Cardiac septum (tissue), 1 donor: ENCODE data around the gene FTL. TPM values are rescaled to one million over a fixed set of nuclear protein-coding genes. Genes with fewer than 3 reads are reported as not detected.
A peak's percentile ranks its signal among the peaks of the same experiment; 100 is the strongest.

ENCODE experiments used
- DNase-seq: peaks from one replicate; pipeline ENCODE4 v3.0.0-alpha.2; 2020; ENCODE audit warnings: low spot score
- intact Hi-C: fragments of 100-400 bp; cut with DNase I; formaldehyde crosslinking; loops from one replicate; pipeline ENCODE4 v1.14.0; 2022
- total RNA-seq: library from RNA; stranded (reverse); fragmentation: NEBNext Ultra II Directional; extraction: Animal tissue kit (Norgen Biotek cat#: 25700); gene quantifications from one replicate; pipeline ENCODE4 v1.2.1, GENCODE V29; 2021
- donor health status: DM: no; HTN: no; CAD: no.

The FTL gene
- total RNA-seq, 1 donor from 2014 or later, result 827 TPM

- intact Hi-C loops, result loop anchor here (2.0 kb wide), 2 partner anchors 63 to 91 kb away; partner anchors contain the start of genes NUCB1 and PPP1R15A
- peak; percentile 94 for DNase-seq
Observed at GRCh38 chr19:48963371-48964204, 1.5 kb upstream of the FTL start.

DNA sequence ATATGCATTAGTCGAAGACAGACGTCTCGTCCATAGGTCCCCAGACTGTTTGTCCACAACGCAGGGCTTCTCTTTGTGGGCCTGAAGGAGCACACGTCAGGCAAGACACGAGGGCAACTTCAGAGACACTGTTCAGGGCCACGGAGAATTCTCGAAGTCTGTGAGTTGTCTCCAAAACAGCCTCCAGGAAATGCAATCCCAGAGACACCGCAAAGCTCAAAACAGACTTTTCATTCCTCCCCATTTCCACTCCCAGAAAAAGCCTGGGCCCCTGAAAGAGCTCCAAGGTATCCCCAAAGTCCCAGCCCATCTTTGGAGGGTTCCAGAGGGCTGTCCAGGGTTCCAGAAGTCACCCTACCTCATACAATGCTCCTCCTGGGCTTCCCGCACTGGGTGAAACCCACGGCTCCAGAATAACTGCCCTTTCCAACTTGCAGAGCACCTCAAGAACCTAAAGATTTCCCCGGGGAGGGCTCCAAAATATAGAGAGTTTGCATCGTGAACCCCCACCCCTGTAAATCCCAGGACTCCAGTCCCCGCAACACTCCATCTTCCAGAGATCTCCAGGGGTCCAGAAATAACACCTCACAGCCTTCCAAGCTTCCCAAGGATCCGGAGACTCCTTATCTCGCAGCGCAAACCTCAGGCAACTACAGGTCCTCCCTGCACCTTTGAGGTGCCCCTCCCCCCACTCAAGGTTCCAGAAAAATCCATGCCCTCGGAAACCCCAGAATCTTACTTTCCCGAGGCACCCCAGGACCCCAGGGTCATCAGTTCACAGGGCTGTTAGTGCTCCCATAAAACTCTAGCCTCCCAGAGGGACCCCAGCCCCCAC lies 687 bp upstream of the FTL start:
- intact Hi-C loops, result loop anchor here (1.0 to 5.0 kb wide), 4 partner anchors 10 to 167 kb away; partner anchors contain the start of genes BAX, NUCB1 and PPP1R15A

GRCh38 chr19:48965806-48966540 lies 864 bp downstream of the FTL start:
- intact Hi-C loops, result loop anchor here (1.0 to 5.0 kb wide), 4 partner anchors 12 to 169 kb away; partner anchors contain the start of genes BAX, NUCB1 and PPP1R15A
- peak; percentile 92 for DNase-seq

More for the DNA sequence above, 687 bp upstream of the FTL start:
- no peak for DNase-seq

DNA sequence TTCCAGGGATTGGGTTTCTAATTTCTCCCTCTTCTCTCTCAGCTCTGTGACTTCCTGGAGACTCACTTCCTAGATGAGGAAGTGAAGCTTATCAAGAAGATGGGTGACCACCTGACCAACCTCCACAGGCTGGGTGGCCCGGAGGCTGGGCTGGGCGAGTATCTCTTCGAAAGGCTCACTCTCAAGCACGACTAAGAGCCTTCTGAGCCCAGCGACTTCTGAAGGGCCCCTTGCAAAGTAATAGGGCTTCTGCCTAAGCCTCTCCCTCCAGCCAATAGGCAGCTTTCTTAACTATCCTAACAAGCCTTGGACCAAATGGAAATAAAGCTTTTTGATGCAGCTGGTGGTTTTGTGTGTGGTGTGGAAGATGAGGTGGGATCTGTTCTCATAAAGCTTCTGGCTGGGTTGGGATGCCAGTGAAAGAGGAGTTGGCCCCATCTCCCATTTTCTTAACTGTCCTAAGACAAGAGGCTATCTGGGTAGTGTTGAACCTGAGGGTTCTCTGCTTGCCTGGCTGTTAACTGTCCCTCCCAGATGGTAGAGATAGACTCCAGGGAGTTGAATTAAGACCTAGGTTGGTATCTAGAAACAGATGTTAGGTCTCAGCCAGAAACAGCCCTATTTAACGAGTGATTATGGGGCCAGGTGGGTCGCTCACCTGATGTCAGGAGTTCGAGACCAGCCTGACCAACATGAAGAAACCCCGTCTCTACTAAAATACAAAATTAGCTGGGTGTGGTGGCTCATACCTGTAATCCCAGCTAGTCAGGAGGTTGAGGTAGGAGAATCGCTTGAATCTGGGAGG lies 1.6 kb downstream of the FTL start:
- no peak for DNase-seq
- intact Hi-C loops, result loop anchor here (5.0 kb wide), 1 partner anchor 169 kb away; no protein-coding TSS in a partner anchor

GRCh38 chr19:48967346-48968178 lies 2.5 kb downstream of the FTL start:
- DNase-seq, result no peak
- intact Hi-C loops, result loop anchor here (5.0 kb wide), 1 partner anchor 170 kb away; no protein-coding TSS in a partner anchor

- intact Hi-C loops, result loop anchor here (5.0 kb wide), 1 partner anchor 171 kb away; no protein-coding TSS in a partner anchor
- no peak for DNase-seq
Observed at GRCh38 chr19:48968179-48968661, 3.1 kb downstream of the FTL start.

- intact Hi-C loops, result loop anchor here (5.0 kb wide), 1 partner anchor 172 kb away; no protein-coding TSS in a partner anchor
- DNase-seq, result no peak
Observed at GRCh38 chr19:48968813-48969218, 3.7 kb downstream of the FTL start.

GRCh38 chr19:48969276-48970138 lies 4.4 kb downstream of the FTL start:
- no peak for DNase-seq
- intact Hi-C loops, result loop anchor here (5.0 kb wide), 1 partner anchor 172 kb away; no protein-coding TSS in a partner anchor

GRCh38 chr19:48970139-48970766 lies 5.1 kb downstream of the FTL start:
- intact Hi-C loops, result no loop called here
- no peak for DNase-seq

- intact Hi-C loops, result no loop called here
- DNase-seq, result peak; percentile 89
Observed at GRCh38 chr19:48970923-48971395, 5.8 kb downstream of the FTL start.

DNA sequence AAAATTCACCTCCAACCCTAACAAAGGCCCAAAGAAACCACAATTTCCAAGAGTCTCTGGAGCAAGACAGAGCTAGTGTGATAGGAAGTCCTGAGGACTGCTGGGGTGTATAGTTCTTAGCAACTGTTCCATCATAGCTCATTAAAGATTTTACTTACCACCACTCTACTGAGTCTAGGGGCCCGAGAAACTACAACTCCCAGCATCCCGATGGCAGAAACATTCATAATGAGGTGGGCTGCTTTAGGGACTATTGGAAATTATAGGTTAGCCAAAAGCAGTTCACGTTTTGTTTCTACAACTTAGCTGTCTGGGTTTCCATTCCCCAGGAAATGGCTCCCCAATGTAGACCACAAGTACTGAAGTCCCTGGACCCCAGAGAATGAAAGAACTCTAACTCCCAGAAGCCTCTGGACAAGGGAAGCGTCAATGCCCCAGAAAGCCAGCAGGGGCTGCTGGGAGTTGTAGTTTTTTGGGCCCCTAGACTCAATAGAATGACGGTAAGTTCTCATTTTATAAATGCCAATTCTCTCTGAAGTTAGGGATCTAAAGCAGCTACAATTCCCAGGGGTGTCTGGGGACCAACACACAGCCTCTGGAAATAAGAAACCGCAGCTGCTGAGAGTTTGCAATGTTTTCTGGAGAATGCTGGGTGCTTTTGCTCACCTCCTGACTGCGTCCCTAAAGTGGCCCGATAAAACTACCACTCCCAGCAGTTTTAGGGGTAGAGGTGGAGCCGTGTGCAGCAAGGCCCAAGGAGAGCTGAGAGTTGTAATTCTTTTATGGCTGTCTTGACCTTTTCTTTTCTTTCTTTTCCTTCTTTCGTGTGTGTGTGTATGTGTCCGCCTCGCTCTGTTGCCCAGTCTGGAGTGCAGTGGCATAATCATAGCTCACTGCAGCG lies 11.1 kb downstream of the FTL start:
- no peak for DNase-seq
- intact Hi-C loops, result no loop called here

DNA sequence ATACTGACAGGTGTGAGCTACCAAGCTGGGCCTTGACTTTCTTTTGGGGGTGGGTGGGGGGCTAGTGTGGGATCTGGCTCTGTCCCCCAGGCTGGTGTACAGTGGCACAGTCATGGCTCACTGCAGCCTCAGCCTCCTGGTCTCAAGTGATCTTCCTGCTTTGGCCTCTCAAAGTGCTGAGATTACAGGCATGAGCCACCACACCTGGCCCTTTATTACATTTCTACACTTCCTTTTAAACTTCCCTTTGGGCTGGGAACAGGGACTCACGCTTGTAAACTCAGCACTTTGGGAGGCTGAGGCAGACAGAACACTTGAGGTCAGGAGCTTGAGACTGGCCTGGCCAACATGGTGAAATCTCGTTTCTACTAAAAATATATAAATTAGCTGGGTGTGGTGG lies 12.0 kb downstream of the FTL start:
- intact Hi-C loops, result no loop called here
- no peak for DNase-seq

GRCh38 chr19:48982280-48982679 lies 17.2 kb downstream of the FTL start:
- intact Hi-C loops, result no loop called here
- DNase-seq, result no peak

- intact Hi-C loops, result no loop called here
- no peak for DNase-seq
Observed at GRCh38 chr19:48985711-48986110, 20.6 kb downstream of the FTL start.

DNA sequence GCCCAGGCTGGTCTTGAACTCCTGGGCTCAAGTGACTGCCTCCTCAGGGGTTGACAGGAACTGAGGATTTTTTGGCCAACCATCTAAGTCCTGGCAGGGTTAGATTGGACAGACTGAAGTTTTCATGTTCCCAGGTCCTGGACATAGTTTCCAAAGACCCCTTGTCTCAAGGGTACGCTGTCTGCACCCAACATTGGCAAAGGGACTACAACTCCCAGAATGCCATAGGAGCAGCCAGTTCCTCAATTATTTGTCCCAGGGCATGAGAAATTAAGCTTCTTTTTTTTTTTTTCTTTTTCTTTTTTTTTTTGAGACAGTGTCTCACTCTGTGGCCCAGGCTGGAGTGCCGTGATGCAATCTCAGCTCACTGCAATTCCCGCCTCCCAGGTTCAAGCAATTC lies 21.1 kb downstream of the FTL start:
- intact Hi-C loops, result no loop called here
- no peak for DNase-seq
